Neural cell (in vitro differentiated cells): ENCODE results near the gene CAND1. TPM values are rescaled to one million over a fixed set of nuclear protein-coding genes. Genes with fewer than 3 reads are reported as not detected.

Experiments used
- H2AFZ ChIP-seq: fragments of 200-600, 300-800 bp; sonication (generic), shearing (Covaris generic); 2 replicates; pipeline ENCODE4 v1.6.0; 2014; ENCODE audit warnings: low read depth, mild to moderate bottlenecking, antibody characterized with exemption, low read length, moderate library complexity
- H3F3A ChIP-seq: fragments of 200-600 bp; shearing (Covaris generic); 2 replicates; pipeline ENCODE4 v1.6.1; 2016; ENCODE audit warnings: mild to moderate bottlenecking, moderate library complexity, mixed read lengths, antibody characterized with exemption, low read length; ENCODE audit not compliant: insufficient read depth, poor library complexity, severe bottlenecking
- H3K27ac ChIP-seq: fragments of 200-600, 300-800 bp; sonication (generic), shearing (Covaris generic); 2 replicates; pipeline ENCODE4 v1.5.1; 2014; ENCODE audit warnings: mild to moderate bottlenecking, low read length, moderate library complexity
- H3K27me3 ChIP-seq: fragments of 300-800, 200-600 bp; sonication (generic), shearing (Covaris generic); 2 replicates; pipeline ENCODE4 v1.6.0; 2014; ENCODE audit warnings: mild to moderate bottlenecking, low read depth, low read length, moderate library complexity; ENCODE audit not compliant: insufficient read depth
- H3K36me3 ChIP-seq: fragments of 300-800, 200-600 bp; sonication (generic), shearing (Covaris generic); 2 replicates; pipeline ENCODE4 v1.5.1; 2014; ENCODE audit warnings: mild to moderate bottlenecking, antibody characterized with exemption, low read length, moderate library complexity; ENCODE audit not compliant: insufficient read depth
- H3K4me2 ChIP-seq: fragments of 300-800, 200-600 bp; sonication (generic), shearing (Covaris generic); 2 replicates; pipeline ENCODE4 v1.6.0; 2014; ENCODE audit warnings: mild to moderate bottlenecking, low read length
- H3K4me3 ChIP-seq: fragments of 300-800, 200-600 bp; sonication (generic), shearing (Covaris generic); 2 replicates; pipeline ENCODE4 v1.5.1; 2014; ENCODE audit warnings: mild to moderate bottlenecking, low read length, moderate library complexity
- H3K79me2 ChIP-seq: fragments of 200-600 bp; shearing (Covaris generic); replicated peaks from 2 replicates; pipeline ENCODE4 v1.6.0; 2014; ENCODE audit warnings: mild to moderate bottlenecking, low read length, moderate library complexity; ENCODE audit not compliant: insufficient read depth
- H3K9ac ChIP-seq: fragments of 300-800, 200-600 bp; sonication (generic), shearing (Covaris generic); 2 replicates; pipeline ENCODE4 v1.6.1; 2016; ENCODE audit warnings: mild to moderate bottlenecking, low read length, mixed read lengths
- H3K9me2 ChIP-seq: fragments of 200-600 bp; shearing (Covaris generic); 2 replicates; pipeline ENCODE4 v1.6.1; 2016; ENCODE audit warnings: mild to moderate bottlenecking, low read length, mixed read lengths; ENCODE audit not compliant: insufficient read depth
- H3K9me3 ChIP-seq: fragments of 200-600, 300-800 bp; sonication (generic), shearing (Covaris generic); 2 replicates; pipeline ENCODE4 v1.6.1; 2016; ENCODE audit warnings: mild to moderate bottlenecking, mixed run types, low read length, moderate library complexity, mixed read lengths
- H4K20me1 ChIP-seq: fragments of 200-600 bp; shearing (Covaris generic); 2 replicates; pipeline ENCODE4 v1.6.1; 2016; ENCODE audit warnings: mild to moderate bottlenecking, mixed run types; ENCODE audit not compliant: insufficient read depth
- CTCF ChIP-seq: fragments of 450-650 bp; IDR thresholded peaks from 2 replicates; pipeline ENCODE4 v1.5.1; 2014; ENCODE audit warnings: antibody characterized with exemption, mild to moderate bottlenecking, moderate library complexity; ENCODE audit not compliant: poor library complexity, severe bottlenecking
- EP300 ChIP-seq: fragments of 450-650 bp; conservative IDR thresholded peaks from 2 replicates; pipeline ENCODE4 v1.6.1; 2014; ENCODE audit warnings: antibody characterized with exemption, mild to moderate bottlenecking, moderate library complexity; ENCODE audit not compliant: poor library complexity, severe bottlenecking
- EZH2 ChIP-seq: fragments of 200-600, 300-800 bp; shearing (Covaris generic), sonication (generic); IDR thresholded peaks from 2 replicates; pipeline ENCODE4 v1.6.1; 2014; ENCODE audit warnings: antibody characterized with exemption, low read length, borderline replicate concordance, mild to moderate bottlenecking; ENCODE audit not compliant: insufficient read depth, poor library complexity, severe bottlenecking
- MXI1 ChIP-seq: fragments of 450-650 bp; conservative IDR thresholded peaks from 2 replicates; pipeline ENCODE4 v1.6.1; 2014; ENCODE audit warnings: antibody characterized with exemption, mild to moderate bottlenecking; ENCODE audit not compliant: poor library complexity, severe bottlenecking
- POLR2AphosphoS5 ChIP-seq: IDR thresholded peaks from 2 replicates; pipeline ENCODE4 v1.6.1; 2012
- RAD21 ChIP-seq: fragments of 450-650 bp; conservative IDR thresholded peaks from 2 replicates; pipeline ENCODE4 v1.6.1; 2014; ENCODE audit warnings: antibody characterized with exemption, mild to moderate bottlenecking, moderate library complexity
- REST ChIP-seq: IDR thresholded peaks from 2 replicates; pipeline ENCODE4 v1.6.1; 2012; ENCODE audit warnings: borderline replicate concordance
- SMC3 ChIP-seq: fragments of 450-650 bp; conservative IDR thresholded peaks from 2 replicates; pipeline ENCODE4 v1.6.1; 2014; ENCODE audit warnings: antibody characterized with exemption, mild to moderate bottlenecking, moderate library complexity; ENCODE audit not compliant: poor library complexity
- TAF1 ChIP-seq: IDR thresholded peaks from 2 replicates; pipeline ENCODE4 v1.6.1; 2012; ENCODE audit warnings: low read depth
- polyA plus RNA-seq: library from polyadenylated mRNA; depleted of rRNA; stranded (reverse); fragments of >200 nt; gene quantifications from 2 replicates; pipeline ENCODE4 v1.2.3, GENCODE V29; 2014

CAND1 gene
- polyA plus RNA-seq, 1 donor from 2014 or later: 132 TPM

DNA sequence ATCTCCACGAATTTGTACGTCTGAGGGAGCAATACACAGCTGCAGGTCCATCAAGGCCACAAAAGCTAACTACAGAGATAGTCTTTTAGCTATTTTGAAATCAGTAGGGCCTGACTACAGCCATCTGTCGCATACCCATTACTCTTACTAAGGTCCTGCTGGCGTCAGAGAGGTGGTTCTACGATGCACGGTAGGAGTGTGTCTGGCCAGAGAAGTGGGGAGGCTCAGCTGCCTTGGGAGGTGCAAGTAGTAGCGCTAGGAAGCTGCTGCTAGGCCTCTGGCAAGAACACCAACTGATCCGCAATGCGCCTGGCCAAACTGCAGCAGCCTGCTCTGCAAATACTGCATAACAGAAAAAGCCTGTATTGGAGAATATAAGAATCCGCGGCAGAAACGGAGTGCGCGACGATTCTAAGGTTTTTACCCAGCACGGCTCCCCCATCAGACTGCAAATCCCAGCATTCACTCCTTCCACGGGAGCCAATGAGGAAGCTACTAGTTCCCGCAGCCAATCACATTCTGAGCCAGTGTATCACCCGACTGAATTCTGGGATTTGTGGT, 743 bp upstream of the CAND1 start:
- H3K27ac ChIP-seq: peak overlapping the region; percentile 96
- TF ChIP-seq TAF1 (peak; percentile 52), MXI1 (no peak), RAD21 (peak; percentile 55), POLR2AphosphoS5 (no peak), REST (peak; percentile 61), EZH2 (no peak), EP300 (no peak), SMC3 (peak; percentile 58), CTCF (no peak)
- no peaks in the 10 kb centered on the region for H3K9me3 ChIP-seq
- H3K4me3 ChIP-seq: peak overlapping the region; percentile 85
- H3K4me2 ChIP-seq: peak overlapping the region; percentile 66
- H3F3A ChIP-seq: peaks cover 12% of the 10 kb centered on the region
- peak overlapping the region; percentile 97 for H3K9ac ChIP-seq
- peaks cover 8% of the 10 kb centered on the region for H4K20me1 ChIP-seq
- H3K36me3 ChIP-seq: no peaks in the 10 kb centered on the region
- peak overlapping the region; percentile 90 for H2AFZ ChIP-seq
- no peaks in the 10 kb centered on the region for H3K9me2 ChIP-seq
- peaks cover 32% of the 10 kb centered on the region for H3K79me2 ChIP-seq
- no peaks in the 10 kb centered on the region for H3K27me3 ChIP-seq

DNA sequence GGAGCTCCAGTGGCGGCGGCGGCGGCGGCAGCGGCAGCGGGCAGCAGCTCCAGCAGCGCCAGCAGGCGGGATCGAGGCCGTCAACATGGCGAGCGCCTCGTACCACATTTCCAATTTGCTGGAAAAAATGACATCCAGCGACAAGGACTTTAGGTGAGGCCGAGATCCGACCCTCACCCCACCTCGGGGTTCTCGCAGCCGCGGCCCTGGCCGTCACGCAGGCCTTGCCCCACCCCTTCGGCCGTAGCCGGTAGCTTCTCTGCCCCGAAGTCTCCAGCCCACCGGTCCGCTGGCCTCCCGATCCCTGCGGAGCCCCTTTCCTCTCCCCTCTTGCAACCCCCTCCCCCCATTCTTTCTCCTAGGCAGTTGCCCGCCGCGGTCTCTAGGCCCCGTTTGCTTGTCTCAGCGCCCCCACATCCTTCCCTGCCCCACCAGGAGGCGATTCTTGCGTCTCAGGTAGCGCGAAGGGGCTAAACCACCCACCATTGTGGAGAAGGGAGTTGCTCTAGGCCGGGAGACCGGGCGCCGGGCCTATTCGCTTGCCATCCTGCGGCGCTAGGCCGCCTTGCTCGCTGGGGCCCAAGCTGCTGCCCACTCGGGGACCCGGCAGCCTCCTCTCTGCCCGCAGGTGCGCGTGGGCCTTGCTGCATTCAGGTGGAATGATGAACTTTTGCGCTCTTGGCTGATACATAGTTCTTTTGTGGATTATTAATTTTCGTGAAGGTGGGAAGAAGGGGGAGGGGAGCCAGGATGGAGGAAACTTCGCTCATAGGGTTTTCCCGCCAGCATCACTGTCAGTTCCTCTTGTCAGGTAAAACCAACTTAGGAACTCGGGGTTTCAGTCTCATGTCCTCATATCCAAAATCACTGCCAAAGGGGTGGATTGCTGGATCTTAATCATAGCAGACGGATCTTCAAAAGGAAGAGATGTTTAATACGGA, 745 bp downstream of the CAND1 start:
- peak overlapping the region; percentile 85 for H3K4me3 ChIP-seq
- H3F3A ChIP-seq: peaks cover 12% of the 10 kb centered on the region
- H3K9me2 ChIP-seq: no peaks in the 10 kb centered on the region
- peak overlapping the region; percentile 97 for H3K9ac ChIP-seq
- peak overlapping the region; percentile 88 for H3K4me2 ChIP-seq
- H3K79me2 ChIP-seq: peaks cover 47% of the 10 kb centered on the region
- no peaks in the 10 kb centered on the region for H3K36me3 ChIP-seq
- peaks cover 8% of the 10 kb centered on the region for H4K20me1 ChIP-seq
- peak overlapping the region; percentile 85 for H2AFZ ChIP-seq
- H3K9me3 ChIP-seq: no peaks in the 10 kb centered on the region
- TF ChIP-seq CTCF (peak; percentile 32), RAD21 (peak; percentile 31), REST (peak; percentile 14), POLR2AphosphoS5 (peak; percentile 42), MXI1 (no peak), SMC3 (peak; percentile 9), TAF1 (no peak), EP300 (no peak), EZH2 (no peak)
- H3K27ac ChIP-seq: peak overlapping the region; percentile 96
- no peaks in the 10 kb centered on the region for H3K27me3 ChIP-seq
